Measurements from ENCODE around the gene CD72.
"Not testable (repeated sequence)": the region's sequence is repeated elsewhere in the genome, so short reads cannot be mapped to it uniquely, and the experiment has no call there.

DNA sequence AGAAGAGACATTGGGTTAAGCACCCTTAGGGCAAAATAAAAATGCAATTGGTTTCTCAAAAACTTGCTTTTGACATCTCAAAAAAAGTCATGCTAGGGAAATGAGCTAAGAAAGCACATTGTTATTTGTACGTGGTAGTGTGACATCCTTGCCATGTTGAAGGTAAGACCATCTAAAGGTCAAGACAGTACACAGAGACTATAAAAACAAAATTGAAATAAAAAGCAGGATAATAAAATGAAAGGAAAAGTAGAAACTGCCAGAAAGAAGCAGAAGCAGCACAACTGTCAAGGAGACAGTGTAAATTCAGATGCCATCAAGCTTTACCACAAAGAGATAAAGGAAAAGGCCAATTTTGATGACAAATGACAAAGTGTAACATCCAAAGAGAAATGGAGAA, 21.0 kb upstream of the CD72 start:
- not testable (repeated sequence) for TF ChIP-seq TCF7L2 (IDR thresholded peaks at IDR 0.05; ENCODE audit: borderline replicate concordance, low read depth, low read length); BCL11B (tag by site-specific recombination; IDR thresholded peaks at IDR 0.05; ENCODE audit: low read depth); ZNF174 (tag by site-specific recombination; IDR thresholded peaks at IDR 0.05); ZNF629 (tag by site-specific recombination; IDR thresholded peaks at IDR 0.05); ZNF837 (tag by site-specific recombination; IDR thresholded peaks at IDR 0.05); ZNF416 (tag by site-specific recombination; IDR thresholded peaks at IDR 0.05)
- TF ChIP-seq, protein P1, sequence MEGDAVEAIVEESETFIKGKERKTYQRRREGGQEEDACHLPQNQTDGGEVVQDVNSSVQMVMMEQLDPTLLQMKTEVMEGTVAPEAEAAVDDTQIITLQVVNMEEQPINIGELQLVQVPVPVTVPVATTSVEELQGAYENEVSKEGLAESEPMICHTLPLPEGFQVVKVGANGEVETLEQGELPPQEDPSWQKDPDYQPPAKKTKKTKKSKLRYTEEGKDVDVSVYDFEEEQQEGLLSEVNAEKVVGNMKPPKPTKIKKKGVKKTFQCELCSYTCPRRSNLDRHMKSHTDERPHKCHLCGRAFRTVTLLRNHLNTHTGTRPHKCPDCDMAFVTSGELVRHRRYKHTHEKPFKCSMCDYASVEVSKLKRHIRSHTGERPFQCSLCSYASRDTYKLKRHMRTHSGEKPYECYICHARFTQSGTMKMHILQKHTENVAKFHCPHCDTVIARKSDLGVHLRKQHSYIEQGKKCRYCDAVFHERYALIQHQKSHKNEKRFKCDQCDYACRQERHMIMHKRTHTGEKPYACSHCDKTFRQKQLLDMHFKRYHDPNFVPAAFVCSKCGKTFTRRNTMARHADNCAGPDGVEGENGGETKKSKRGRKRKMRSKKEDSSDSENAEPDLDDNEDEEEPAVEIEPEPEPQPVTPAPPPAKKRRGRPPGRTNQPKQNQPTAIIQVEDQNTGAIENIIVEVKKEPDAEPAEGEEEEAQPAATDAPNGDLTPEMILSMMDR (tag by site-specific recombination; IDR thresholded peaks at IDR 0.05) = not testable (repeated sequence)
- TF ChIP-seq, protein P2, sequence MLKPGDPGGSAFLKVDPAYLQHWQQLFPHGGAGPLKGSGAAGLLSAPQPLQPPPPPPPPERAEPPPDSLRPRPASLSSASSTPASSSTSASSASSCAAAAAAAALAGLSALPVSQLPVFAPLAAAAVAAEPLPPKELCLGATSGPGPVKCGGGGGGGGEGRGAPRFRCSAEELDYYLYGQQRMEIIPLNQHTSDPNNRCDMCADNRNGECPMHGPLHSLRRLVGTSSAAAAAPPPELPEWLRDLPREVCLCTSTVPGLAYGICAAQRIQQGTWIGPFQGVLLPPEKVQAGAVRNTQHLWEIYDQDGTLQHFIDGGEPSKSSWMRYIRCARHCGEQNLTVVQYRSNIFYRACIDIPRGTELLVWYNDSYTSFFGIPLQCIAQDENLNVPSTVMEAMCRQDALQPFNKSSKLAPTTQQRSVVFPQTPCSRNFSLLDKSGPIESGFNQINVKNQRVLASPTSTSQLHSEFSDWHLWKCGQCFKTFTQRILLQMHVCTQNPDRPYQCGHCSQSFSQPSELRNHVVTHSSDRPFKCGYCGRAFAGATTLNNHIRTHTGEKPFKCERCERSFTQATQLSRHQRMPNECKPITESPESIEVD (tag by site-specific recombination; IDR thresholded peaks at IDR 0.05) = not testable (repeated sequence)

Data from HEK293 (cell line).